Measurements from ENCODE around the gene PKDCC.

The PKDCC gene

GRCh38 chr2:42047488-42048298, at the start of gene PKDCC:
TSS of gene PKDCC (plus strand) at chr2:42048021. CDS start at chr2:42048200, 179 bp downstream.
- DNase-seq = no peak

GRCh38 chr2:41998186-41999127, 49.4 kb upstream of the PKDCC start:
- DNase-seq = no peak

- no peak for DNase-seq
Measured at GRCh38 chr2:41999128-41999480, 48.7 kb upstream of the PKDCC start.

GRCh38 chr2:41999592-42000281, 48.1 kb upstream of the PKDCC start:
- DNase-seq = no peak

- DNase-seq = no peak
Measured at GRCh38 chr2:42001711-42002201, 46.1 kb upstream of the PKDCC start.

- no peak for DNase-seq
Measured at GRCh38 chr2:42007551-42007950, 40.3 kb upstream of the PKDCC start.

- no peak for DNase-seq
Measured at GRCh38 chr2:42008241-42008921, 39.4 kb upstream of the PKDCC start.

- no peak for DNase-seq
Measured at GRCh38 chr2:42009657-42010580, 37.9 kb upstream of the PKDCC start.

GRCh38 chr2:42010743-42011298, 37.0 kb upstream of the PKDCC start:
- no peak for DNase-seq

GRCh38 chr2:42012137-42012536, 35.7 kb upstream of the PKDCC start:
- no peak for DNase-seq

GRCh38 chr2:42012651-42013050, 35.2 kb upstream of the PKDCC start:
- no peak for DNase-seq

- DNase-seq = no peak
Measured at GRCh38 chr2:42013409-42013808, 34.4 kb upstream of the PKDCC start.

GRCh38 chr2:42021464-42021863, 26.4 kb upstream of the PKDCC start:
- no peak for DNase-seq

- no peak for DNase-seq
Measured at GRCh38 chr2:42025151-42025582, 22.7 kb upstream of the PKDCC start.

GRCh38 chr2:42026272-42026671, 21.5 kb upstream of the PKDCC start:
- DNase-seq = no peak

- no peak for DNase-seq
Measured at GRCh38 chr2:42028571-42029148, 19.2 kb upstream of the PKDCC start.

- no peak for DNase-seq
Measured at GRCh38 chr2:42029171-42029570, 18.6 kb upstream of the PKDCC start.

GRCh38 chr2:42029639-42030199, 18.1 kb upstream of the PKDCC start:
- DNase-seq = no peak

GRCh38 chr2:42030200-42030759, 17.5 kb upstream of the PKDCC start:
- no peak for DNase-seq

GRCh38 chr2:42030829-42031228, 17.0 kb upstream of the PKDCC start:
- DNase-seq = no peak
